Endothelial cell of umbilical vein (primary cell): ENCODE data around the gene APEH. TPM values are rescaled to one million over a fixed set of nuclear protein-coding genes. Genes with fewer than 3 reads are reported as not detected.

Source experiments
- BruUV-seq: library from RNA; stranded (reverse); fragments of 400-500 nt; replicated peaks from 2 replicates; lab custom pipeline; 2021; lab: Mats Ljungman, UMichigan
- CTCF ChIA-PET: fragments of 300-600, 350-600 bp; sonication (Branson Sonifier 250); formaldehyde crosslinking; loops from one replicate; lab custom pipeline; 2021; ENCODE audit warnings: antibody characterized with exemption, inconsistent platforms; lab: Charles Lee
- POLR2A ChIA-PET: fragments of 300-600, 350-600 bp; sonication (Branson Sonifier 250); formaldehyde crosslinking; loops from one replicate; lab custom pipeline; 2021; ENCODE audit warnings: antibody characterized with exemption, inconsistent platforms; lab: Charles Lee
- DNase-seq: peaks from one replicate; pipeline ENCODE4 v3.0.0-alpha.2; 2011; ENCODE audit warnings: low read depth, low spot score
- FAIRE-seq: peaks from 2 replicates; lab custom pipeline; 2011; peaks lifted over from hg19 to GRCh38; lab: Jason Lieb, UNC
- H2AFZ ChIP-seq: 2 replicates; pipeline ENCODE4 v1.6.0; 2012; ENCODE audit warnings: low read depth, low read length, control low read depth, inconsistent platforms
- H3K27ac ChIP-seq: 2 replicates; pipeline ENCODE4 v1.5.1; 2011; ENCODE audit warnings: low read depth, mild to moderate bottlenecking, control low read depth, low read length, moderate library complexity; ENCODE audit not compliant: insufficient read depth
- H3K27me3 ChIP-seq, 2 experiments: 2 replicates each; pipeline versions ENCODE4 v1.6.0 to v1.6.1; 2011; ENCODE audit warnings: low read length in 2 of 2, mixed read lengths in 1 of 2; ENCODE audit not compliant: control insufficient read depth in 2 of 2, insufficient read depth in 2 of 2
- H3K36me3 ChIP-seq, 2 experiments: 2 replicates in 1 of 2; 3 replicates in 1 of 2; pipeline ENCODE4 v1.5.1; 2011; ENCODE audit warnings: low read length in 2 of 2, mild to moderate bottlenecking in 1 of 2, moderate library complexity in 1 of 2; ENCODE audit not compliant: control insufficient read depth in 2 of 2, insufficient read depth in 2 of 2; ENCODE audit errors: extremely low read depth in 1 of 2
- H3K4me1 ChIP-seq: 3 replicates; pipeline ENCODE4 v1.5.1; 2011; ENCODE audit warnings: mild to moderate bottlenecking, low read length; ENCODE audit not compliant: control insufficient read depth, insufficient read depth; ENCODE audit errors: extremely low read depth
- H3K4me2 ChIP-seq: 2 replicates; pipeline ENCODE4 v1.6.1; 2011; ENCODE audit warnings: low read length, control low read depth, mixed read lengths; ENCODE audit not compliant: insufficient read depth
- H3K4me3 ChIP-seq, 3 experiments: fragments of 200-600 bp in 1 of 3; sonication (generic), shearing (Covaris generic) in 1 of 3; replicated peaks in 1 of 3; 2 replicates each; pipeline ENCODE4 v1.5.1; 2011 to 2016; ENCODE audit warnings: control low read depth in 3 of 3, low read length in 3 of 3, mild to moderate bottlenecking in 2 of 3, inconsistent platforms in 1 of 3, low read depth in 1 of 3, moderate library complexity in 1 of 3; ENCODE audit not compliant: insufficient read depth in 1 of 3
- H3K79me2 ChIP-seq: 2 replicates; pipeline ENCODE4 v1.6.0; 2012; ENCODE audit warnings: low read length, inconsistent platforms; ENCODE audit not compliant: control insufficient read depth, insufficient read depth
- H3K9ac ChIP-seq: replicated peaks from 2 replicates; pipeline ENCODE3; 2011; ENCODE audit warnings: low read length, control low read depth; ENCODE audit not compliant: insufficient read depth; ENCODE audit errors: extremely low read depth
- H3K9me1 ChIP-seq: replicated peaks from 3 replicates; pipeline ENCODE4 v1.6.0; 2011; ENCODE audit warnings: mild to moderate bottlenecking, low read length; ENCODE audit not compliant: control insufficient read depth, insufficient read depth; ENCODE audit errors: extremely low read depth
- H3K9me3 ChIP-seq: replicated peaks from 2 replicates; pipeline ENCODE4 v1.5.1; 2012; ENCODE audit warnings: low read length, inconsistent platforms; ENCODE audit not compliant: control insufficient read depth, insufficient read depth
- H4K20me1 ChIP-seq: replicated peaks from 2 replicates; pipeline ENCODE3; 2011; ENCODE audit warnings: mild to moderate bottlenecking, low read length; ENCODE audit not compliant: control insufficient read depth, insufficient read depth; ENCODE audit errors: extremely low read depth
- EZH2 ChIP-seq: IDR thresholded peaks from 2 replicates; pipeline ENCODE4 v1.6.1; 2012; ENCODE audit warnings: borderline replicate concordance, low read depth, mild to moderate bottlenecking, moderate library complexity, low read length, inconsistent platforms; ENCODE audit not compliant: severe bottlenecking
- FOS ChIP-seq: IDR thresholded peaks from 2 replicates; pipeline ENCODE4 v1.6.1; 2011; ENCODE audit warnings: mild to moderate bottlenecking, low read length, moderate library complexity, borderline replicate concordance; ENCODE audit not compliant: insufficient read depth
- JUN ChIP-seq: IDR thresholded peaks from 2 replicates; pipeline ENCODE4 v1.6.1; 2011; ENCODE audit warnings: borderline replicate concordance, low read depth; ENCODE audit not compliant: insufficient read length, insufficient read depth
- MYC ChIP-seq: IDR thresholded peaks from one replicate; pipeline ENCODE4 v1.6.1; 2011; ENCODE audit warnings: mild to moderate bottlenecking, low read depth, low read length
- POLR2A ChIP-seq: IDR thresholded peaks from 2 replicates; pipeline ENCODE4 v1.6.1; 2012; ENCODE audit warnings: low read depth, mild to moderate bottlenecking, control low read depth, low read length
- POLR2AphosphoS5 ChIP-seq: IDR thresholded peaks from 2 replicates; pipeline ENCODE4 v1.6.1; 2012; ENCODE audit warnings: low read depth, mild to moderate bottlenecking, control low read depth, low read length, moderate library complexity; ENCODE audit not compliant: insufficient read depth
- dilution Hi-C: fragments of 300-500 bp; cut with MboI; formaldehyde crosslinking; loops from one replicate; pipeline ENCODE4 v1.15.0; 2019; ENCODE audit warnings: low sequenced_read_pairs; ENCODE audit not compliant: extremely low pct_ligation_motif_present
- intact Hi-C: fragments of 100-400 bp; cut with micrococcal nuclease; formaldehyde crosslinking; loops from one replicate; pipeline ENCODE4 v1.10.0; 2022
- polyA plus RNA-seq, 4 experiments: library from polyadenylated mRNA; depleted of rRNA in 3 of 4; stranded (reverse) in 3 of 4; unstranded in 1 of 4; fragments of >200 nt; gene quantifications; 2 replicates each; pipeline versions ENCODE4 v1.2.1 to v1.2.3, GENCODE V29; 2011 to 2012; ENCODE audit warnings: missing spikeins in 1 of 4
- total RNA-seq: library from RNA; stranded (reverse); gene quantifications from 2 replicates; pipeline ENCODE4 v1.2.3, GENCODE V29; 2021
- TF ChIP-seq, protein P1 (sequence below): IDR thresholded peaks from 2 replicates; pipeline ENCODE4 v1.6.1; 2011; ENCODE audit not compliant: insufficient read depth, insufficient read length
- TF ChIP-seq, protein P2 (sequence below), 2 donors: IDR thresholded peaks; 1 replicate in 1 of 2; 2 replicates in 1 of 2; pipeline ENCODE4 v1.5.1; 2011; ENCODE audit warnings: low read length in 2 of 2, mild to moderate bottlenecking in 2 of 2, moderate library complexity in 2 of 2, control low read depth in 1 of 2, inconsistent platforms in 1 of 2, low read depth in 1 of 2; ENCODE audit not compliant: insufficient read depth in 1 of 2; ENCODE audit errors: extremely low read depth in 1 of 2

The APEH gene
- total and polyA plus RNA-seq, 2 donors (not counting 3 experiments of a cell fraction or from before 2014, with no cell fraction given) = 68.2 to 74.3 TPM

DNA sequence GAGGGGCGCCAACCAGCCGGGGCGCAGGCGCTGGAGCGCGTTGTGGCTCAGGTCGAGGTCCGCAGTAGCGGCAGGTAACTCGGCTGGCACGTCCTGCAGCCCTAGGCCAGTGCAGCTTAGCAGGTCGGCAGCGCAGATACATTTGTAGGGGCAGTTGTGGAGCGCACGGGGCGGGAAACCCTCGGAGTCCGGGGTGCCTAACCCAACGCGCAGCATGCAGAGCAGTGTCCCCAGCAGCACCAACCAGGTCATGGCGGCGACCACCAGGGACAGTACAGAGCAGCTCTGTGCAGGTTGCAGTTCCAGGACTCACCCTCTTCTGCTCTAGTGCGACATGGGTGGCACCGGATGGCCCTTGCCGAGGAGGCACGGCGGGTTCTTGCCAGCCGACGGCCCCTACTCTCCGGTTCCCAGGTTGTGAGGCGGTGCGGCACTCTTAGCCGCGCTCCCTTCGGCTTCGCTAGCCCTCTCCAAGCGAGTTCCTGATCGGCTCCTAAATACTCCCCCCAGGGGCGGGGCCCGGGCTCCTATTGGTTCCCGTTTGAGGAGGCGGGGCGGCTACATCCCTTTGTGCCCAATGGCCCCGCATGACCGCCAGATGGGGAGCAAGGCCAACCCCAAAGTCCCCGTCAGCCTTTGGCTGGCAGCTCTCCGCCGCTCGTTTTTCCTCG lies 45.2 kb downstream of the APEH start, which contains the start of gene AMIGO3:
AMIGO3 (minus strand) TSS at position 471 of the 671 bp plus-strand sequence; CDS start at position 252, 219 bp downstream.
- peak within 1 kb of the TSS; percentile 4 for H3K4me2 ChIP-seq
- H3K27ac ChIP-seq = no peak within 1 kb of the TSS
- H3K9me1 ChIP-seq = no peaks in the 10 kb centered on the region
- H3K27me3 ChIP-seq = no peaks in the 10 kb centered on the region
- ChIA-PET POLR2A (no interaction called here), CTCF (interaction anchor here (0.7 to 2.5 kb wide), 10 partner anchors 9 to 187 kb away, joined by 3 to 14 read pairs (median 6); partner anchors contain the start of gene INKA1)
- peak; percentile 86 for TF ChIP-seq POLR2AphosphoS5
- no peak for TF ChIP-seq EZH2
- no peak for TF ChIP-seq MYC
- TF ChIP-seq, protein P1, sequence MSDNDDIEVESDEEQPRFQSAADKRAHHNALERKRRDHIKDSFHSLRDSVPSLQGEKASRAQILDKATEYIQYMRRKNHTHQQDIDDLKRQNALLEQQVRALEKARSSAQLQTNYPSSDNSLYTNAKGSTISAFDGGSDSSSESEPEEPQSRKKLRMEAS = no peak
- no peak for TF ChIP-seq JUN
- TF ChIP-seq POLR2A = peak; percentile 91
- TF ChIP-seq, protein P2, sequence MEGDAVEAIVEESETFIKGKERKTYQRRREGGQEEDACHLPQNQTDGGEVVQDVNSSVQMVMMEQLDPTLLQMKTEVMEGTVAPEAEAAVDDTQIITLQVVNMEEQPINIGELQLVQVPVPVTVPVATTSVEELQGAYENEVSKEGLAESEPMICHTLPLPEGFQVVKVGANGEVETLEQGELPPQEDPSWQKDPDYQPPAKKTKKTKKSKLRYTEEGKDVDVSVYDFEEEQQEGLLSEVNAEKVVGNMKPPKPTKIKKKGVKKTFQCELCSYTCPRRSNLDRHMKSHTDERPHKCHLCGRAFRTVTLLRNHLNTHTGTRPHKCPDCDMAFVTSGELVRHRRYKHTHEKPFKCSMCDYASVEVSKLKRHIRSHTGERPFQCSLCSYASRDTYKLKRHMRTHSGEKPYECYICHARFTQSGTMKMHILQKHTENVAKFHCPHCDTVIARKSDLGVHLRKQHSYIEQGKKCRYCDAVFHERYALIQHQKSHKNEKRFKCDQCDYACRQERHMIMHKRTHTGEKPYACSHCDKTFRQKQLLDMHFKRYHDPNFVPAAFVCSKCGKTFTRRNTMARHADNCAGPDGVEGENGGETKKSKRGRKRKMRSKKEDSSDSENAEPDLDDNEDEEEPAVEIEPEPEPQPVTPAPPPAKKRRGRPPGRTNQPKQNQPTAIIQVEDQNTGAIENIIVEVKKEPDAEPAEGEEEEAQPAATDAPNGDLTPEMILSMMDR (IDR thresholded peaks at IDR 0.05; ENCODE audit: extremely low read depth in 1 of 2, insufficient read depth in 1 of 2, low read depth in 1 of 2, low read length in 2 of 2) = peak; percentile 21 to 82
- TF ChIP-seq FOS = no peak
- intact Hi-C loops (loop anchor here (2.0 kb wide), 3 partner anchors 83 to 187 kb away; partner anchors contain the start of gene INKA1), dilution Hi-C loops (no loop called here)
- no peak within 1 kb of the TSS for H2AFZ ChIP-seq
- no peak within 1 kb of the TSS for H3K9ac ChIP-seq
- H4K20me1 ChIP-seq = no peaks in the 10 kb centered on the region
- H3K79me2 ChIP-seq = peaks cover 13% of the 10 kb centered on the region
- H3K4me3 ChIP-seq = peak within 1 kb of the TSS in 2 of 3 experiments; percentile 2 to 42
- FAIRE-seq = peak; percentile 88
- H3K9me3 ChIP-seq = no peaks in the 10 kb centered on the region
- DNase-seq = peak; percentile 93
- H3K36me3 ChIP-seq = peaks cover 3 to 17% of the 10 kb centered on the region in 2 experiments
- peaks cover 14% of the 10 kb centered on the region for H3K4me1 ChIP-seq
- no TSS peak for BruUV-seq
